OCI-LY1 (cell line): ENCODE measurements around the gene PGBD5.

ENCODE experiments used
- H2AFZ ChIP-seq: fragments of 200-600 bp; sonication (generic), shearing (Covaris generic); 2 replicates; pipeline ENCODE4 v1.6.0; 2014; ENCODE audit warnings: antibody characterized with exemption, mild to moderate bottlenecking, low read length
- H3F3A ChIP-seq: fragments of 200-600 bp; sonication (generic), shearing (Covaris generic); 2 replicates; pipeline ENCODE4 v1.6.0; 2014; ENCODE audit warnings: mild to moderate bottlenecking, antibody characterized with exemption, low read length, moderate library complexity; ENCODE audit not compliant: insufficient read depth
- H3K27ac ChIP-seq: fragments of 200-600 bp; sonication (generic); 2 replicates; pipeline ENCODE4 v1.5.1; 2014; ENCODE audit warnings: low read length, mixed run types, mild to moderate bottlenecking, low read depth; ENCODE audit not compliant: poor library complexity, severe bottlenecking
- H3K27me3 ChIP-seq: fragments of 200-600 bp; sonication (generic); 2 replicates; pipeline ENCODE4 v1.6.0; 2014; ENCODE audit warnings: antibody characterized with exemption, mild to moderate bottlenecking, low read length, moderate library complexity; ENCODE audit not compliant: insufficient read depth
- H3K36me3 ChIP-seq: fragments of 200-600 bp; sonication (generic); 2 replicates; pipeline ENCODE4 v1.6.1; 2014; ENCODE audit warnings: mild to moderate bottlenecking, antibody characterized with exemption, low read length, moderate library complexity, mixed read lengths; ENCODE audit not compliant: insufficient read depth
- H3K4me1 ChIP-seq: fragments of 200-600 bp; sonication (generic); 2 replicates; pipeline ENCODE4 v1.5.1; 2014; ENCODE audit warnings: mild to moderate bottlenecking, low read length, moderate library complexity; ENCODE audit not compliant: insufficient read depth, severe bottlenecking
- H3K4me2 ChIP-seq: fragments of 200-600 bp; sonication (generic), shearing (Covaris generic); 2 replicates; pipeline ENCODE4 v1.6.1; 2014; ENCODE audit warnings: low read length
- H3K4me3 ChIP-seq: fragments of 200-600 bp; sonication (generic); 2 replicates; pipeline ENCODE4 v1.5.1; 2014; ENCODE audit warnings: low read length, low read depth, mild to moderate bottlenecking, mixed read lengths; ENCODE audit not compliant: poor library complexity, severe bottlenecking
- H3K79me2 ChIP-seq: fragments of 200-600 bp; shearing (Covaris generic); 2 replicates; pipeline ENCODE4 v1.6.1; 2016; ENCODE audit warnings: mixed run types, low read length, mixed read lengths; ENCODE audit not compliant: insufficient read depth
- H3K9ac ChIP-seq: fragments of 200-600 bp; sonication (generic), shearing (Covaris generic); 2 replicates; pipeline ENCODE4 v1.6.1; 2014; ENCODE audit warnings: mild to moderate bottlenecking, low read length, mixed read lengths
- H3K9me2 ChIP-seq: fragments of 200-600 bp; sonication (generic), shearing (Covaris generic); 2 replicates; pipeline ENCODE4 v1.6.1; 2014; ENCODE audit warnings: low read depth, mild to moderate bottlenecking, low read length, mixed read lengths
- H3K9me3 ChIP-seq: fragments of 200-600 bp; shearing (Covaris generic); 2 replicates; pipeline ENCODE4 v1.6.1; 2014; ENCODE audit warnings: low read length, mixed read lengths
- H4K20me1 ChIP-seq: fragments of 200-600 bp; sonication (generic), shearing (Covaris generic); 2 replicates; pipeline ENCODE4 v1.6.0; 2016; ENCODE audit warnings: mild to moderate bottlenecking, low read length; ENCODE audit not compliant: insufficient read depth
- EZH2 ChIP-seq: fragments of 200-600 bp; sonication (generic), shearing (Covaris generic); IDR thresholded peaks from 2 replicates; pipeline ENCODE4 v1.8.0; 2017; ENCODE audit warnings: borderline replicate concordance, mixed run types, mild to moderate bottlenecking, antibody characterized with exemption, low read length, moderate library complexity, mixed read lengths
- TF ChIP-seq, protein P1 (sequence below): fragments of 200-600 bp; sonication (generic), shearing (Covaris generic); IDR thresholded peaks from 2 replicates; pipeline ENCODE4 v1.5.1; 2017; ENCODE audit warnings: mild to moderate bottlenecking, antibody characterized with exemption, low read length, moderate library complexity, mixed read lengths

Gene PGBD5

DNA sequence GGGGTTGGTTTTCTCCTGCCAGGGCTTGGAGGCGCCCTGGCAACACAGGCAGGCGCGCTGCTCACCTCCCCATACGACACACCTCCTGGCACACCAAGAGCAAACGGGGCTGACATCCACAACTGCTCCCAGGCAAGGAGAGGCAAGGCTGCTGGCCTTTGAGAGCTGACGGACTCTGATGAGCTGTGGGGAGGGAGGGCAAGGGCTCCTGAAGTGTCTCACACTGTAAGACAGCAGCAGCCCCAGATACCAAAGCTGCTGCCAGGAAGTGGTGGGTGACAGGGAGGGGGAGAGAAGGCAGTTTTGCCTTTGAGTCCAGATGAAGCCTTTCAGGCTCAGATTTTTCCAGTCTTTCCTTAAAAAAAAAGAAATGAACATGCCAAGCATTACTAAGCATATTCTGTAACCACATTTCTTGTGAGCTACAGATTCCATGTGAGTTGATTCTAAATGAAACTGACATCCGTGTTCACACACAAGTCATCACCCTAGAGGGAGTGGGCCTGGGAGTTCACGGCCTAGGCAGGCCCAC is 24.3 kb downstream of the PGBD5 start:
- no peak overlapping the region for H3K9ac ChIP-seq
- no peaks in the 10 kb centered on the region for H3F3A ChIP-seq
- no peaks in the 10 kb centered on the region for H3K4me1 ChIP-seq
- no peak overlapping the region for H3K4me3 ChIP-seq
- H3K9me3 ChIP-seq: no peaks in the 10 kb centered on the region
- TF ChIP-seq, protein P1, sequence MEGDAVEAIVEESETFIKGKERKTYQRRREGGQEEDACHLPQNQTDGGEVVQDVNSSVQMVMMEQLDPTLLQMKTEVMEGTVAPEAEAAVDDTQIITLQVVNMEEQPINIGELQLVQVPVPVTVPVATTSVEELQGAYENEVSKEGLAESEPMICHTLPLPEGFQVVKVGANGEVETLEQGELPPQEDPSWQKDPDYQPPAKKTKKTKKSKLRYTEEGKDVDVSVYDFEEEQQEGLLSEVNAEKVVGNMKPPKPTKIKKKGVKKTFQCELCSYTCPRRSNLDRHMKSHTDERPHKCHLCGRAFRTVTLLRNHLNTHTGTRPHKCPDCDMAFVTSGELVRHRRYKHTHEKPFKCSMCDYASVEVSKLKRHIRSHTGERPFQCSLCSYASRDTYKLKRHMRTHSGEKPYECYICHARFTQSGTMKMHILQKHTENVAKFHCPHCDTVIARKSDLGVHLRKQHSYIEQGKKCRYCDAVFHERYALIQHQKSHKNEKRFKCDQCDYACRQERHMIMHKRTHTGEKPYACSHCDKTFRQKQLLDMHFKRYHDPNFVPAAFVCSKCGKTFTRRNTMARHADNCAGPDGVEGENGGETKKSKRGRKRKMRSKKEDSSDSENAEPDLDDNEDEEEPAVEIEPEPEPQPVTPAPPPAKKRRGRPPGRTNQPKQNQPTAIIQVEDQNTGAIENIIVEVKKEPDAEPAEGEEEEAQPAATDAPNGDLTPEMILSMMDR: no peak
- no peak for TF ChIP-seq EZH2
- no peaks in the 10 kb centered on the region for H4K20me1 ChIP-seq
- H3K27ac ChIP-seq: no peak overlapping the region
- H3K27me3 ChIP-seq: no peaks in the 10 kb centered on the region
- no peaks in the 10 kb centered on the region for H3K36me3 ChIP-seq
- no peak overlapping the region for H2AFZ ChIP-seq
- H3K79me2 ChIP-seq: no peaks in the 10 kb centered on the region
- no peaks in the 10 kb centered on the region for H3K9me2 ChIP-seq
- H3K4me2 ChIP-seq: no peak overlapping the region

DNA sequence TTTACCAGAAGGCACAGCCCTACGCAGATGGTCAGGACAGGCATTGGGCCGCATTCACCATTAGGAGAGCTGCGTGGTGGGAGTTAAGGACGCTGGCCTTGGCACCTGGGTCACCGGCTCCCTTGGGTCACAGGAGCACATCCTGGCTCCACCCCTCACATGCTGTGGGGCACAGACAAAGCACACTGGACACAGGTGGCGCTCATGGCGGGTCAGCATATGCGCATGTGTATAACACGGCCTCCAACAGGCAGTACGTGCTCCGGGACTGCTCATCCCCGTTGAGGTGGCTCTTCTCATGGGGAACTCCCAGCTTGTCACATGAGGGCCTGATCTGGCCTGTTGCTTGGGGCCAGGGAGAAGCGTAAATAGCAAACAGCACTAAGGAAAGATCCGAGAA is 25.0 kb downstream of the PGBD5 start:
- no peak for TF ChIP-seq EZH2
- TF ChIP-seq, protein P1: no peak
- H3K9ac ChIP-seq: no peak overlapping the region
- no peaks in the 10 kb centered on the region for H3K9me3 ChIP-seq
- no peaks in the 10 kb centered on the region for H4K20me1 ChIP-seq
- H3K27ac ChIP-seq: no peak overlapping the region
- H3K4me3 ChIP-seq: no peak overlapping the region
- no peaks in the 10 kb centered on the region for H3K4me1 ChIP-seq
- H3K4me2 ChIP-seq: no peak overlapping the region
- H2AFZ ChIP-seq: no peak overlapping the region
- no peaks in the 10 kb centered on the region for H3K36me3 ChIP-seq
- no peaks in the 10 kb centered on the region for H3K79me2 ChIP-seq
- no peaks in the 10 kb centered on the region for H3K9me2 ChIP-seq
- H3F3A ChIP-seq: no peaks in the 10 kb centered on the region
- H3K27me3 ChIP-seq: no peaks in the 10 kb centered on the region

DNA sequence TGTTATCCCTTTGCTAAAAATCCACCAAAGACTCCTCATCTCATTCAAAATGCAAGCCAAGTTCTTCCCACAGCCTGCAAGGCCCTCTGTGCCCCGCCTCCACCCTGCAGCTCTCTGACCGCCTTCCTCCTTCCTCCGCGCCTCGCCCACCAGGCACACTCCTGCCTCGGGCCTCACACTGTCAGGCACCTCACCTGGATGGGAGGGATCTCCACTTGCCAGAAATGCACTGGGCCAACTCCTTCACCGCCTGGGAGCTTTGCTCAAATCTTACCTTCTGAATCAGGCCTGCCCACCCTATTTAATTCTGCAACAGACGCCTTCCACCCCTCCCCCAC is 26.2 kb downstream of the PGBD5 start:
- no peak overlapping the region for H3K27ac ChIP-seq
- H3K4me1 ChIP-seq: no peaks in the 10 kb centered on the region
- no peaks in the 10 kb centered on the region for H3K9me2 ChIP-seq
- H2AFZ ChIP-seq: no peak overlapping the region
- no peaks in the 10 kb centered on the region for H3K36me3 ChIP-seq
- TF ChIP-seq, protein P1: no peak
- no peak for TF ChIP-seq EZH2
- no peak overlapping the region for H3K4me2 ChIP-seq
- H3K4me3 ChIP-seq: no peak overlapping the region
- H3K27me3 ChIP-seq: no peaks in the 10 kb centered on the region
- no peak overlapping the region for H3K9ac ChIP-seq
- H3K9me3 ChIP-seq: no peaks in the 10 kb centered on the region
- no peaks in the 10 kb centered on the region for H3F3A ChIP-seq
- no peaks in the 10 kb centered on the region for H3K79me2 ChIP-seq
- no peaks in the 10 kb centered on the region for H4K20me1 ChIP-seq
